Fibroblast of villous mesenchyme (primary cell): ENCODE results near the gene GSK3A. TPM values are rescaled to one million over a fixed set of nuclear protein-coding genes. Genes with fewer than 3 reads are reported as not detected.

Experiments used
- DNase-seq: peaks from one replicate; pipeline ENCODE4 v3.0.0-alpha.2; 2010; ENCODE audit warnings: low read depth
- H3K4me3 ChIP-seq: 2 replicates; pipeline ENCODE4 v1.5.1; 2011; ENCODE audit warnings: low read depth, mild to moderate bottlenecking, low read length
- total RNA-seq: library from RNA; depleted of rRNA; stranded (reverse); fragments of >200 nt; gene quantifications from 2 replicates; pipeline ENCODE4 v1.2.3, GENCODE V29; 2012
- TF ChIP-seq, protein P1 (sequence below): IDR thresholded peaks from 2 replicates; pipeline ENCODE4 v1.5.1; 2012; ENCODE audit warnings: low read depth, mild to moderate bottlenecking, low read length; ENCODE audit not compliant: insufficient read depth

GSK3A gene
- total RNA-seq, 1 donor, result 21.2 TPM

GRCh38 chr19:42280815-42281145 is 38.4 kb upstream of the GSK3A start:
- DNase-seq, result peak; percentile 23
- TF ChIP-seq, protein P1, sequence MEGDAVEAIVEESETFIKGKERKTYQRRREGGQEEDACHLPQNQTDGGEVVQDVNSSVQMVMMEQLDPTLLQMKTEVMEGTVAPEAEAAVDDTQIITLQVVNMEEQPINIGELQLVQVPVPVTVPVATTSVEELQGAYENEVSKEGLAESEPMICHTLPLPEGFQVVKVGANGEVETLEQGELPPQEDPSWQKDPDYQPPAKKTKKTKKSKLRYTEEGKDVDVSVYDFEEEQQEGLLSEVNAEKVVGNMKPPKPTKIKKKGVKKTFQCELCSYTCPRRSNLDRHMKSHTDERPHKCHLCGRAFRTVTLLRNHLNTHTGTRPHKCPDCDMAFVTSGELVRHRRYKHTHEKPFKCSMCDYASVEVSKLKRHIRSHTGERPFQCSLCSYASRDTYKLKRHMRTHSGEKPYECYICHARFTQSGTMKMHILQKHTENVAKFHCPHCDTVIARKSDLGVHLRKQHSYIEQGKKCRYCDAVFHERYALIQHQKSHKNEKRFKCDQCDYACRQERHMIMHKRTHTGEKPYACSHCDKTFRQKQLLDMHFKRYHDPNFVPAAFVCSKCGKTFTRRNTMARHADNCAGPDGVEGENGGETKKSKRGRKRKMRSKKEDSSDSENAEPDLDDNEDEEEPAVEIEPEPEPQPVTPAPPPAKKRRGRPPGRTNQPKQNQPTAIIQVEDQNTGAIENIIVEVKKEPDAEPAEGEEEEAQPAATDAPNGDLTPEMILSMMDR, result no peak
- H3K4me3 ChIP-seq, result peak overlapping the region; percentile 78

DNA sequence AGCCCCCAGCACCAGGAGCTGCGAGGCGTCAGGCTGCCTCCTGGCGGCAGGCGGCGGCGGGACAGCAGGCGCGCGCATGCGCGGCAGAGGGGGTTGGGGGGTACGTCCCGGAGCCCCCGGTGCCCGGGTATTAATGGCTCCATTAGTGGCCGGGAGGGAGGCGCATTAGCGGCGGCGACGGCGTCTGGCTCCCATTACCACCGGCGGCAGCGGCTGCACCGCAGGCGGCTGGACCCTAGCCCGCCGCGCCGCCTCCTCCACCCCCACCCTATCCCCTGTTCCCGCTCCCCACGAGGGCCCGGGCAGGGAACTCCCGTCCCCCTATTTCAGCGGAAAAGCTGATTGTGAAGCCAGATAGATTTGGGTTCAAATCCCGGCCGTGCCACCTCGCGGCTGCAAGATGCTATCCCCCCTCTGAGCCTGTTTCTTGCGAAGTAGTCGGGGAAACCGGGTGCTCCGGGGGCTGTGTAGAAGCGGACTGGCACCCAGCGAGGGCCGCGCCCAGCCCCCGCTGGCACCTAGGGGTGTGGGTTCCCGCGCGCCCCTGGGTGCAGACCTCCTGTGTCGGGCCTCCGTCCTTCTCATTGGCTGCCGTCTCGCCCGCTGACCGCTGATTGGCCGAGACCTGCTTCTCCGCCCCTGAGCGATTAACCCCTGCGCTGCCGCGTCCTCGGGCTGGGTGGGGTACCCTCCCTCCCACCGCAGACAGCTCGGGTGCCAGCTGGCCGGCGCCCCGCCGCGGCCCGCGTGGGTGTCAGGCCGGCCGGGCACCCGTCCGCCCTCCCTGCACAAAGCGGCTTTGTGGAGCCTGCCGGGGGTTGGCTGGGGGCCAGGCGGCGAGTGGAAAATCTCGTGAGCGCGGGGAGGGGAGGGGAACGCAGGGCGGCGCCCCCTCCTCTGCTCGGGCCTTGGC is 37.8 kb upstream of the GSK3A start:
- H3K4me3 ChIP-seq, result peak overlapping the region; percentile 78
- peak; percentile 84 for DNase-seq
- TF ChIP-seq, protein P1, result peak; percentile 87

GRCh38 chr19:42279155-42279901 is 36.9 kb upstream of the GSK3A start:
- DNase-seq, result no peak
- TF ChIP-seq, protein P1, result no peak
- H3K4me3 ChIP-seq, result peak overlapping the region; percentile 78

- H3K4me3 ChIP-seq, result no peak overlapping the region
- no peak for DNase-seq
- TF ChIP-seq, protein P1, result no peak
Observed at GRCh38 chr19:42278452-42279154, 36.2 kb upstream of the GSK3A start.

DNA sequence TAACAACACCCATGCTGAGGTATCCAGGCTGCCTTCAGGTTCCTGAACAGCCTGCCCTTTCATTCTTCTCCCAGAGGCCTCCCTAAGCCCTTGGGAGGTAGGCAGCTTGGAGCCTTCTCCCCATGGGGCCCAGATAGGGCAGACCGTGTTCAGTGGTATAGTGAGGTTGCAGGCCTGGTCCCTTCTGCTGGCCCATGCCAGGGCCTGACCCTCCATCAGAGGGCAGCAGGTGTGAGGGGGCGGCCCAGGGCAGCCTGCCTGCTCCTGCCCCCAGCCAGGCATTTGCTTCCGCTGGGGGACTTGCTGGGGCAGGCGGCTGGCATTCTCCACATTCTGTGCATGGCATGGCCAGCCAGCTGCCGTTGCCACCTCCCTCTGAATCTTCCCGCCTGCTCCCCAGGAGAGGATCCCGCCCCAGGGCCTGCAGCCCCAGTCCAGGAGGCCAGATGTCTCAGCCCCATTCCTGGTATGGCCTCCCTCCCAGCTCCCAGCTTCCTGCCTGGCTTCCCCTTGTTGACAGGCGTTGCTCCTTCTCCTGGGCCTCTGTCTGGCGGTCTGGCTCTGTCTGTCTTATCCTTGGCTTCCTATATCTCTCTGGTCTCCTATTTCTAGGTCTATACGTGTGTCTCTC is 35.5 kb upstream of the GSK3A start:
- H3K4me3 ChIP-seq, result no peak overlapping the region

DNA sequence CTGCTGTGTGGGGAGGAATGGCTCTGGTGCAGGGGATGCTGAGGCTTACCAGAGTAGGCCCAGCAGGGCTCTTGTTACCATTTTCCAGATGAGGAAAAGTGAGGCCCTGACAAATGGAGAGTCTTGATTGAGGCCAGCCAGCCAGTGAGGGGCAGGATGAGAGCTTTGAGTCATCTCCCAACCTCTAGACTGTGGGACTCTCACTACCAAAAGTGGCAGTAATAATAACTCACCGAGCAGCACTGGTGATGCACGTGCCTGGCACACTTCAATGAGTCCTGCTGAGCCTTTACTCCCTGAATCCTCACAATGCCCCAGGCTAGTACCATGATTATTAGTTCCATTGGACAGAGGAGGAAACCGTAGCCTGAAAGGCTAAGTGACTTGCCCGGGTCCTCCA is 34.4 kb upstream of the GSK3A start:
- no peak for DNase-seq
- H3K4me3 ChIP-seq, result no peak overlapping the region
- TF ChIP-seq, protein P1, result no peak

More for the DNA sequence above, 35.5 kb upstream of the GSK3A start:
- DNase-seq, result no peak
- TF ChIP-seq, protein P1, result no peak
